Glutamatergic neuron (in vitro differentiated cells): ENCODE measurements around the gene NPM3. TPM values are rescaled to one million over a fixed set of nuclear protein-coding genes. Genes with fewer than 3 reads are reported as not detected.

Experiments
- DNase-seq: peaks from one replicate; pipeline ENCODE4 v3.0.0; 2022
- H3K27ac Mint-ChIP-seq: one replicate; pipeline ENCODE4 v1.8.0; 2020; ENCODE audit warnings: mild to moderate bottlenecking, mixed read lengths, inconsistent platforms; ENCODE audit not compliant: unreplicated experiment
- H3K27me3 Mint-ChIP-seq: one replicate; pipeline ENCODE4 v1.8.0; 2020; ENCODE audit warnings: mild to moderate bottlenecking, moderate library complexity, mixed read lengths, inconsistent platforms; ENCODE audit not compliant: unreplicated experiment
- H3K36me3 Mint-ChIP-seq: one replicate; pipeline ENCODE4 v1.8.0; 2020; ENCODE audit warnings: mild to moderate bottlenecking, mixed read lengths, inconsistent platforms; ENCODE audit not compliant: unreplicated experiment
- H3K4me1 Mint-ChIP-seq: one replicate; pipeline ENCODE4 v1.8.0; 2020; ENCODE audit warnings: mild to moderate bottlenecking, low read depth, mixed read lengths, inconsistent platforms; ENCODE audit not compliant: unreplicated experiment
- H3K4me3 Mint-ChIP-seq: one replicate; pipeline ENCODE4 v1.8.0; 2020; ENCODE audit warnings: mild to moderate bottlenecking, mixed read lengths, inconsistent platforms; ENCODE audit not compliant: unreplicated experiment
- H3K9me3 Mint-ChIP-seq: one replicate; pipeline ENCODE4 v1.8.0; 2020; ENCODE audit warnings: mild to moderate bottlenecking, moderate library complexity, mixed read lengths, inconsistent platforms; ENCODE audit not compliant: unreplicated experiment
- total RNA-seq: library from RNA; stranded (reverse); fragmentation: NEBNext Ultra II Directional; extraction: Animal tissue kit (Norgen Biotek cat#: 25700); gene quantifications from one replicate; pipeline ENCODE4 v1.2.1, GENCODE V29; 2021; ENCODE audit not compliant: unreplicated experiment
- TF ChIP-seq, protein P1 (sequence below): fragments of 200-600 bp; sonication (generic); IDR thresholded peaks from one replicate; pipeline ENCODE4 v1.5.0; 2021; ENCODE audit not compliant: partially characterized antibody, unreplicated experiment

Gene NPM3
- total RNA-seq, 1 donor from 2014 or later, result 18.1 TPM

DNA sequence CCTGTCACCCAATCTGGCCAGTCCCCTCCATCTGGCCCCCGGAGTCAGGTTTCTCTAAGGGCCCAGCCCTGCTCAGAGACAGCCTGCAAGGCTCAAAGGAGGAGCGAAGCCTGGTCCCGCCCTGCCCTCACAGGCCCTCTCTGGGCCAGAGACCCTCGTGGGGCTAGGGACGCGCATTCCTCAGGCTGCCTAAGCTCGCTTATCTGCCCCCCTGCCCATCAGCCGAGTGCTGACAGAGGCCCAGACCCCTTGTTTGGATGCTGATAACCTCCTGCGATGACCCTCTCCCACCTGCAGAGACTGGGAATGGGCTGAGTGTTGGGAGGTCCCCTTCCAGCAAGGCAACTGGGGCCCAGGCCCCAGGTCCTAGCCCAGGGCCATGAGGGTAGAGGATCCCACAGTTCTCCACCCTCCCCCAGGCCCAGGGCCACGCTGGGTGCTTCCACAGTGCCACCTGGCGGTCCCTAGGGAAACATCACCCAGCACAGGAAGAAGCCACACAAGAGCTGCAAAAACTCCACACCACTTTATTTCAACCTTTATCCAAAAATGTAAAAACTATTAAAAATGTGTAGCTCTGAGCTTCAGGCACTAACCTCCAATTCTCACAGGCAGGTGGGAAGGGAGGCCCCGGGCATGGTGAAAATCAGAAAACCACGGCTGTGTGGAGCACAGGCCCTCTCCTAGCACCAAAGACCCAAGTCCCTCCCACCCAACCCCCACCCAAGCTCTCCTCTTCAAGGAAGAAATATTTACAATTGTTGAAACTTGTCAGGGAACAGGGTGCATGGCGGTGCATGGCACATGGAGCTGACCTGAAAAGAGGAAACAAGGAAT lies 2.2 kb downstream of the NPM3 start:
- Mint-ChIP-seq H3K27ac (no peak overlapping the region), H3K27me3 (peaks cover 18% of the 10 kb centered on the region)

DNA sequence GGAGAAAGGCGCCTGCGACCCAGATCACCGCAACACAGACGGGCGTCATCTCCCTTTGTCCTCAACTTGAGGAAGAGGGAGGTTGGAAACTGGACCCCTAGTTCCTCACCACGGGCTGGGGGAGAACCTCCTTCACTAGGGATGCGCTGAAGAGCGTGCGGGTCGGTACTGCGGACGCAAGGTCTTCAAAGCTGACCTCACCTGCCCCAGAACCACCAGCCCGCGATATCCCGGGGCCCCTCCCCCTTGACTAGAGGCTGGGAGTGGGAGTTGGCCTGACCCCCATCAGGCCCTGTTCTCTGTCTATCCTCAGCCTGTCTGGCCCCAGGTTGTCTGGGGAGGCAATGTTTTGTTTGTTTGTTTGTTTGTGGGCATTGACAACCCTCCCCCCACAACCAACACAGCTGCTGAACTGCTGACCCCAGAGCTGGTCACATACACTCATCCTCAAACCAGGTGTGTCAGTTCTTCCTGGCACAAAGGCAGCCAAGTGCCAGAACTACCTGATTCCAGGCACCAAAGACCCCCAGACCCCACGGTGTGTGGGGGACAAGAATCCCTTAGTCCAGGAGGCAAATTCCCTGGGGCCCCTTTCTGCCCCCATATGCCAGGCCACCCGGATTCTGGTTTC lies 2.9 kb downstream of the NPM3 start:
- DNase-seq, result no peak
- peak overlapping the region; percentile 34 for H3K4me3 Mint-ChIP-seq
- peaks cover 16% of the 10 kb centered on the region for H3K9me3 Mint-ChIP-seq
- H3K27ac Mint-ChIP-seq, result peak overlapping the region; percentile 72
- H3K27me3 Mint-ChIP-seq, result peaks cover 18% of the 10 kb centered on the region
- H3K36me3 Mint-ChIP-seq, result no peaks in the 10 kb centered on the region
- TF ChIP-seq, protein P1, sequence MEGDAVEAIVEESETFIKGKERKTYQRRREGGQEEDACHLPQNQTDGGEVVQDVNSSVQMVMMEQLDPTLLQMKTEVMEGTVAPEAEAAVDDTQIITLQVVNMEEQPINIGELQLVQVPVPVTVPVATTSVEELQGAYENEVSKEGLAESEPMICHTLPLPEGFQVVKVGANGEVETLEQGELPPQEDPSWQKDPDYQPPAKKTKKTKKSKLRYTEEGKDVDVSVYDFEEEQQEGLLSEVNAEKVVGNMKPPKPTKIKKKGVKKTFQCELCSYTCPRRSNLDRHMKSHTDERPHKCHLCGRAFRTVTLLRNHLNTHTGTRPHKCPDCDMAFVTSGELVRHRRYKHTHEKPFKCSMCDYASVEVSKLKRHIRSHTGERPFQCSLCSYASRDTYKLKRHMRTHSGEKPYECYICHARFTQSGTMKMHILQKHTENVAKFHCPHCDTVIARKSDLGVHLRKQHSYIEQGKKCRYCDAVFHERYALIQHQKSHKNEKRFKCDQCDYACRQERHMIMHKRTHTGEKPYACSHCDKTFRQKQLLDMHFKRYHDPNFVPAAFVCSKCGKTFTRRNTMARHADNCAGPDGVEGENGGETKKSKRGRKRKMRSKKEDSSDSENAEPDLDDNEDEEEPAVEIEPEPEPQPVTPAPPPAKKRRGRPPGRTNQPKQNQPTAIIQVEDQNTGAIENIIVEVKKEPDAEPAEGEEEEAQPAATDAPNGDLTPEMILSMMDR, result peak; percentile 15
- H3K4me1 Mint-ChIP-seq, result peaks cover 23% of the 10 kb centered on the region

More for the DNA sequence above, 2.2 kb downstream of the NPM3 start:
- Mint-ChIP-seq H3K4me1 (peaks cover 23% of the 10 kb centered on the region), H3K9me3 (peaks cover 16% of the 10 kb centered on the region), H3K4me3 (no peak overlapping the region), H3K36me3 (no peaks in the 10 kb centered on the region)
- peak; percentile 75 for DNase-seq
- TF ChIP-seq, protein P1, result peak; percentile 82

DNA sequence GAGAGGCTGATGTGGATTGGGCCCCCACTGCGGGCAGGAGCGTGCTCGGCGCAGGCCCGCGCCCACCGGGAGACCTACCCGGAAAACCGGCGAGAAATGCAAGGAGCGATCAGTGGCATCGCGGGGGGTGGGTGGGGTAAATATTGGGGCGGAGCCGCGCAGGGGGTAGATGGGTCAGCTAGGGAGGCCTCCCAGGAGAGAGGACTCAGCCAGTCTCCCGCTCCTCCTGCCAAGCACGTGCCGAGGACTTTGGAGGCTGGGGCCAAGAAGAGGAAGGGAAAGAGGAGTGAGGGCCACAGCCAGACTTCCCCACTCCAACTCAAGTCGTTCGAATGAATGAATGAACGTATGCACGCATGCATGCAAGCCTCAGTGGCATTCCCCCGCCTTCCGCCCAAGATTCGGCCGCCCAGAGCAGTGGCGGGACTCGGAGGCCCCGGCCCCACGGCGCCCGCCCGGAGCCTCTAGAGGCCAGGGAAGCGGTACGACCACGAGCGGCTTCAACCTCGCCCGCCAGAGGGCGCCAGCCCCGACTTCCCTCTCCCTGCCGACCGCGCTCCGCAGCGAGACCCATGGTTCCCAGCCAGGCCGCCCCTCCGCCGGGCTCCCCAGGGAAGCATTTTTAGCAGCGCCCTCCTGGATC lies 3.6 kb downstream of the NPM3 start:
- Mint-ChIP-seq H3K27ac (no peak overlapping the region), H3K4me3 (peak overlapping the region; percentile 89), H3K4me1 (peaks cover 23% of the 10 kb centered on the region), H3K36me3 (no peaks in the 10 kb centered on the region), H3K9me3 (peaks cover 16% of the 10 kb centered on the region), H3K27me3 (peaks cover 20% of the 10 kb centered on the region)
- TF ChIP-seq, protein P1, result peak; percentile 92
- peak; percentile 94 for DNase-seq

DNA sequence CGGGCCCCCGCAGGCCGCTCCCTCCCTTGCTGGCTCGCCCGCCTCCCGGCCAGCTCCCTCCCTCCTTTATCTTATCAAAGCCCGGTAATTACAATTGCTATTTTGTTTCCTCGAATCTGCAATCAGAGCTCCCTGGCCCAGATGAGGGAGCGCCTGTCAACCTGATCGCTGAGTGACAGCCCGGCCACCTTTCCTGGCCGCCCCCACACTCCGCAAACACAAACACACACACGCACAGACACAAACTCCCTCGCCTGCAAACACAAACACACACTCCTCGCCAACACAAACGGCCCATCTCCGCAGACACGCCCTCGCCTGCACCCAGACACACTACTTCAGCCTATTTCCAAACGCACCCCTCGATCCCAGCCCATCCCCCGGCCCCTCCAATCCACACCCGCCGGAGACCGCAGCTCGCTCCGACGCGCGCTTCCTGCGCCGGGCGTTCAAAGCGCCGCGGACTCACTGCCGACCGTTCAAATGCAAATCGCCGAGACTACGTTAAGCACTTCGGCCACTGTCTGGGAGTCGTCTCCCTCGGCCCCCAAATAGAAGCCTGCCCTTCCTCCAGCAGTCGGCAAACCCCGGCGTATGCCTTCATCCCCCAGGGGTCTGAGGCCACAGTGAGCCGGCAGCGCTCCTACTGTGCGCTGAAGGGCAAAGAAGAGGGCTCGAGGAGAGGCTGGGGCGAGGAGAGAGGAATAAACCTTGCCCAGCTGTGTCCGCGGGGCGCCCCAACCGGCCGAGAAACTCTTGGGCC lies 4.3 kb downstream of the NPM3 start:
- H3K4me1 Mint-ChIP-seq, result peaks cover 24% of the 10 kb centered on the region

More for the DNA sequence above, 4.3 kb downstream of the NPM3 start:
- H3K27me3 Mint-ChIP-seq, result peaks cover 21% of the 10 kb centered on the region
- DNase-seq, result peak; percentile 65
- H3K27ac Mint-ChIP-seq, result peak overlapping the region; percentile 5
- peak overlapping the region; percentile 89 for H3K4me3 Mint-ChIP-seq
- no peaks in the 10 kb centered on the region for H3K36me3 Mint-ChIP-seq
- TF ChIP-seq, protein P1, result no peak
- H3K9me3 Mint-ChIP-seq, result peaks cover 16% of the 10 kb centered on the region
